Posterior vena cava (tissue), 2 donors: ENCODE data around the gene CNFN. TPM values are rescaled to one million over a fixed set of nuclear protein-coding genes. Genes with fewer than 3 reads are reported as not detected.

ENCODE experiments used
- microRNA-seq, 2 donors: library from miRNA; unstranded; fragments of <30 nt; microRNA quantifications; one replicate each; pipeline ENCODE4 v1.2.0, GENCODE V29; 2020 to 2021; ENCODE audit warnings: borderline microRNAs expressed in 2 of 2
- total RNA-seq, 2 donors: library from RNA; stranded (reverse); fragmentation: NEBNext Ultra II Directional; extraction: Animal tissue kit (Norgen Biotek cat#: 25700); gene quantifications; one replicate each; pipeline ENCODE4 v1.2.1, GENCODE V29; 2021
- donor health status: DM: yes; HTN: yes; CAD: no.
- donor health status: DM: yes; HTN: yes; CAD: no.

CNFN gene
- total RNA-seq, 2 donors from 2014 or later = 0.52 to 0.88 TPM

Small RNA genes lying within 50 kb of the gene (microRNA-seq; reads per million reads assigned to microRNA genes)
- 0 reads per million in 2 donors for gene MIR8077

Other genes starting within 250 kb of the CNFN start
- gene DEDD2, start 172.6 kb downstream of the CNFN start, total RNA-seq = 10 to 100 TPM; 12.2 to 13.0 TPM
- gene ZNF526, start 170.0 kb downstream of the CNFN start, total RNA-seq = 1 to 10 TPM; 8.2 to 8.7 TPM
- gene GSK3A, start 147.7 kb downstream of the CNFN start, total RNA-seq = 10 to 100 TPM; 29.2 to 35.1 TPM
- 10 to 100 TPM; 47.9 to 54.5 TPM for gene ERF, start 135.2 kb downstream of the CNFN start, total RNA-seq
- gene CIC, start 121.0 kb downstream of the CNFN start, total RNA-seq = 10 to 100 TPM; 57.7 to 79.0 TPM
- under 1 TPM in 1 of 2 donors, not detected in 1; 0.19 TPM for gene PRR19, start 88.2 kb downstream of the CNFN start, total RNA-seq
- 1 to 10 TPM; 5.7 to 5.8 TPM for gene PAFAH1B3, start 87.7 kb downstream of the CNFN start, total RNA-seq
- under 1 TPM in 1 of 2 donors, not detected in 1; 0.14 TPM for gene TMEM145, start 77.0 kb downstream of the CNFN start, total RNA-seq
- 10 to 100 TPM; 16.8 to 20.4 TPM for gene MEGF8, start 64.7 kb downstream of the CNFN start, total RNA-seq
- 1 to 10 TPM; 4.4 to 6.7 TPM for gene LIPE, start 37.1 kb upstream of the CNFN start, total RNA-seq
- gene CXCL17, start 52.6 kb upstream of the CNFN start, total RNA-seq = not detected
- gene CEACAM1, start 138.2 kb upstream of the CNFN start, total RNA-seq = 1 to 10 TPM; 2.6 to 3.0 TPM
- gene CEACAM8, start 204.6 kb upstream of the CNFN start, total RNA-seq = under 1 TPM in 1 of 2 donors, not detected in 1; 0.23 TPM